ENCODE results near the gene DCBLD1. TPM values are rescaled to one million over a fixed set of nuclear protein-coding genes. Genes with fewer than 3 reads are reported as not detected.

The DCBLD1 gene
- total RNA-seq, 1 donor, result 29.7 TPM

DNA sequence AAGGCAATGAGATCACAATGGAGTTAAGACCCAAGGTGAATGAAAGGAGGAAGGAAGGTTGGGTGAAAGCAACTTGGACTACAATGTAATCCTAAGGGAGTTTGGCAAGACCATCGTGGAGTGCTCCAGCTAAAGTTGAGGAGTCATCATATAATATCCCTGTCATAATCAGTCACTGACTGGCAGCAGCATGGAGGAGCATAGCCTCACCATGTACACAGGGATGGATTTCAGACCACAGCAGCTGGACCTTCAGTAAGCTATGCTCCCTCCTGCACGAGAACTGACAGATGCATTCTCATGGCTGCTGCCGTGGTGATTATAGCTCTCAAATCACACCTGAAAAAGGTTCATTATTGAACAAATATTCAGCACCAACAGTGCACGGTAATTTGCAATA lies 76.8 kb downstream of the DCBLD1 start:
- H3K36me3 ChIP-seq (ENCODE audit: insufficient read depth, low read length), result peaks cover 39% of the 10 kb centered on the region
- no peaks in the 10 kb centered on the region for H3K27me3 ChIP-seq (ENCODE audit: insufficient read depth, low read length)
- DNase-seq (ENCODE audit: insufficient read length, low spot score, missing footprints), result no peak
- TF ChIP-seq, protein P1, sequence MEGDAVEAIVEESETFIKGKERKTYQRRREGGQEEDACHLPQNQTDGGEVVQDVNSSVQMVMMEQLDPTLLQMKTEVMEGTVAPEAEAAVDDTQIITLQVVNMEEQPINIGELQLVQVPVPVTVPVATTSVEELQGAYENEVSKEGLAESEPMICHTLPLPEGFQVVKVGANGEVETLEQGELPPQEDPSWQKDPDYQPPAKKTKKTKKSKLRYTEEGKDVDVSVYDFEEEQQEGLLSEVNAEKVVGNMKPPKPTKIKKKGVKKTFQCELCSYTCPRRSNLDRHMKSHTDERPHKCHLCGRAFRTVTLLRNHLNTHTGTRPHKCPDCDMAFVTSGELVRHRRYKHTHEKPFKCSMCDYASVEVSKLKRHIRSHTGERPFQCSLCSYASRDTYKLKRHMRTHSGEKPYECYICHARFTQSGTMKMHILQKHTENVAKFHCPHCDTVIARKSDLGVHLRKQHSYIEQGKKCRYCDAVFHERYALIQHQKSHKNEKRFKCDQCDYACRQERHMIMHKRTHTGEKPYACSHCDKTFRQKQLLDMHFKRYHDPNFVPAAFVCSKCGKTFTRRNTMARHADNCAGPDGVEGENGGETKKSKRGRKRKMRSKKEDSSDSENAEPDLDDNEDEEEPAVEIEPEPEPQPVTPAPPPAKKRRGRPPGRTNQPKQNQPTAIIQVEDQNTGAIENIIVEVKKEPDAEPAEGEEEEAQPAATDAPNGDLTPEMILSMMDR (IDR thresholded peaks at IDR 0.05; ENCODE audit: extremely low read depth, low read depth, low read length), result no peak
- no peaks in the 10 kb centered on the region for H3K9me3 ChIP-seq (ENCODE audit: low read depth, low read length)
- H3K4me2 ChIP-seq (ENCODE audit: insufficient read depth, low read length), result no peak overlapping the region
- H3K79me2 ChIP-seq (ENCODE audit: insufficient read depth, low read length), result no peaks in the 10 kb centered on the region
- H2AFZ ChIP-seq (ENCODE audit: low read length), result no peak overlapping the region
- H3K4me1 ChIP-seq (ENCODE audit: insufficient read depth, low read length), result peaks cover 13% of the 10 kb centered on the region
- H3K4me3 ChIP-seq (ENCODE audit: insufficient read depth, low read length), result no peak overlapping the region
- H4K20me1 ChIP-seq (ENCODE audit: insufficient read depth, low read length), result no peaks in the 10 kb centered on the region
- no peak overlapping the region for H3K27ac ChIP-seq (ENCODE audit: low read depth, low read length)

DNA sequence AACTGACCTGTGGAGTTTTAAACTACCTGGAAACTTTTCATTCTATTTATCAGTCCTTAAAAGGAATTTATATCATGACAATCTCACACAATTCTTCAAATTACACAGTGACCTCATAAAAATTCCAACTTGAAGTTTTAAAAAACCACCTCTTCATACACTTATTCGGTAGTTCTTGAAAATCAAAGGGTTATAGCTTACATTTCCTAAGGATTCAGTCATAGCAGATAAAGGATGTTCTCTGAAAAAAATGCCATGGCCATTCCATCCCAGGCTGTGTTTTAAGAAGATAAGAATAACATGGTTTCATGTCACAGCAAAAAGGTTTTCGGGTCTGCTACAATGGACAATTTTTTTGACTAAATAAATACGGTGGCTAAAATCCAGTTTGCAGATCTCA lies 78.7 kb downstream of the DCBLD1 start:
- Histone ChIP-seq H3K27ac (ENCODE audit: low read depth, low read length) (peak overlapping the region; percentile 17), H3K27me3 (ENCODE audit: insufficient read depth, low read length) (no peaks in the 10 kb centered on the region), H3K9me3 (ENCODE audit: low read depth, low read length) (no peaks in the 10 kb centered on the region), H4K20me1 (ENCODE audit: insufficient read depth, low read length) (no peaks in the 10 kb centered on the region), H3K4me2 (ENCODE audit: insufficient read depth, low read length) (no peak overlapping the region), H3K4me1 (ENCODE audit: insufficient read depth, low read length) (peaks cover 4% of the 10 kb centered on the region), H3K79me2 (ENCODE audit: insufficient read depth, low read length) (peaks cover 2% of the 10 kb centered on the region), H3K36me3 (ENCODE audit: insufficient read depth, low read length) (peaks cover 57% of the 10 kb centered on the region), H3K4me3 (ENCODE audit: insufficient read depth, low read length) (no peak overlapping the region), H2AFZ (ENCODE audit: low read length) (no peak overlapping the region)
- DNase-seq (ENCODE audit: insufficient read length, low spot score, missing footprints), result no peak
- TF ChIP-seq, protein P1 (IDR thresholded peaks at IDR 0.05; ENCODE audit: extremely low read depth, low read depth, low read length), result no peak

DNA sequence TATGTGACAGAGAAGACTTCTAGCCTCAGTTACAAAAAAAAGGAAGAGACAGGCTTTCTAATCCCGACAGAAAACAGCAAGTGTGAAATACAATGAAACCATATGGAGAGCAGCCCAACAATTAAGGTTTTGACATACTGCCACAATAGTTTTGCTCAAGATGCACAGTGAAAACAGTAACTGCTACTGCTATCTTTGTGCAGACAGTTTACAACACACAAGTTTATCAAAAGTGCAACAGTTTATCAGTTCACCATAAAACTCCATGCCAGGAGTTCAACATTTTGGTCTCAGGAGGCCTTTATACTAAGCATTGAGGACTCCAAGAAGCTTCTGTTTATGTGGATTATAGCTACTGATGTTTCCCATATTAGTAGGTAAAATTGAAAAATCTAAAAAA lies 82.2 kb downstream of the DCBLD1 start:
- Histone ChIP-seq H3K4me1 (ENCODE audit: insufficient read depth, low read length) (no peaks in the 10 kb centered on the region), H2AFZ (ENCODE audit: low read length) (no peak overlapping the region), H4K20me1 (ENCODE audit: insufficient read depth, low read length) (no peaks in the 10 kb centered on the region), H3K36me3 (ENCODE audit: insufficient read depth, low read length) (peaks cover 78% of the 10 kb centered on the region), H3K9me3 (ENCODE audit: low read depth, low read length) (no peaks in the 10 kb centered on the region), H3K4me2 (ENCODE audit: insufficient read depth, low read length) (no peak overlapping the region), H3K27ac (ENCODE audit: low read depth, low read length) (no peak overlapping the region), H3K79me2 (ENCODE audit: insufficient read depth, low read length) (peaks cover 2% of the 10 kb centered on the region), H3K4me3 (ENCODE audit: insufficient read depth, low read length) (no peak overlapping the region), H3K27me3 (ENCODE audit: insufficient read depth, low read length) (no peaks in the 10 kb centered on the region)
- TF ChIP-seq, protein P1 (IDR thresholded peaks at IDR 0.05; ENCODE audit: extremely low read depth, low read depth, low read length), result no peak
- no peak for DNase-seq (ENCODE audit: insufficient read length, low spot score, missing footprints)

GRCh38 chr6:117568247-117568646 lies 85.8 kb downstream of the DCBLD1 start:
- no peak for DNase-seq (ENCODE audit: insufficient read length, low spot score, missing footprints)
- Histone ChIP-seq H3K9me3 (ENCODE audit: low read depth, low read length) (no peaks in the 10 kb centered on the region), H2AFZ (ENCODE audit: low read length) (no peak overlapping the region), H3K4me2 (ENCODE audit: insufficient read depth, low read length) (no peak overlapping the region), H3K36me3 (ENCODE audit: insufficient read depth, low read length) (peaks cover 94% of the 10 kb centered on the region), H3K4me3 (ENCODE audit: insufficient read depth, low read length) (no peak overlapping the region), H3K27me3 (ENCODE audit: insufficient read depth, low read length) (no peaks in the 10 kb centered on the region), H3K4me1 (ENCODE audit: insufficient read depth, low read length) (no peaks in the 10 kb centered on the region), H3K79me2 (ENCODE audit: insufficient read depth, low read length) (peaks cover 15% of the 10 kb centered on the region), H3K27ac (ENCODE audit: low read depth, low read length) (no peak overlapping the region), H4K20me1 (ENCODE audit: insufficient read depth, low read length) (peaks cover 4% of the 10 kb centered on the region)
- TF ChIP-seq, protein P1 (IDR thresholded peaks at IDR 0.05; ENCODE audit: extremely low read depth, low read depth, low read length), result no peak

All from osteoblast (primary cell).